HFF-Myc (cell line): ENCODE measurements around the gene CCT8.
"Not testable (repeated sequence)": the region's sequence is repeated elsewhere in the genome, so short reads cannot be mapped to it uniquely, and the experiment has no call there.

Experiments used
- DNase-seq: peaks from one replicate; pipeline ENCODE4 v3.0.0-alpha.2; 2011; ENCODE audit warnings: low read depth; ENCODE audit errors: extremely low read depth
- H3K4me3 ChIP-seq: replicated peaks from 2 replicates; pipeline ENCODE4 v1.5.1; 2011; ENCODE audit warnings: low read depth, mild to moderate bottlenecking, control low read depth, low read length
- CTCF ChIP-seq: IDR thresholded peaks from 2 replicates; pipeline ENCODE4 v1.5.1; 2012; ENCODE audit warnings: mild to moderate bottlenecking, low read depth, low read length, control low read depth; ENCODE audit errors: missing control alignments

Gene CCT8

GRCh38 chr21:29077651-29078090 lies 4.2 kb upstream of the CCT8 start:
- H3K4me3 ChIP-seq = peak overlapping the region; percentile 33
- TF ChIP-seq CTCF = no peak
- DNase-seq = no peak

GRCh38 chr21:29076731-29077640 lies 3.5 kb upstream of the CCT8 start:
- not testable (repeated sequence) for DNase-seq
- peak overlapping the region; percentile 33 for H3K4me3 ChIP-seq

- TF ChIP-seq CTCF = no peak
- DNase-seq = no peak
- H3K4me3 ChIP-seq = no peak overlapping the region
Measured at GRCh38 chr21:29075706-29076466, 2.4 kb upstream of the CCT8 start.

- DNase-seq = no peak
- no peak overlapping the region for H3K4me3 ChIP-seq
- TF ChIP-seq CTCF = no peak
Measured at GRCh38 chr21:29074783-29075182, 1.3 kb upstream of the CCT8 start.

GRCh38 chr21:29074007-29074376 lies 544 bp upstream of the CCT8 start:
- H3K4me3 ChIP-seq = peak overlapping the region; percentile 97
- no peak for DNase-seq
- TF ChIP-seq CTCF = no peak

GRCh38 chr21:29072873-29073221 lies 601 bp downstream of the CCT8 start:
- DNase-seq = no peak
- peak overlapping the region; percentile 97 for H3K4me3 ChIP-seq
- no peak for TF ChIP-seq CTCF

GRCh38 chr21:29064850-29065481 lies 8.5 kb downstream of the CCT8 start:
- DNase-seq = no peak
- TF ChIP-seq CTCF = no peak

More at GRCh38 chr21:29064850-29065481, 8.5 kb downstream of the CCT8 start:
- no peak overlapping the region for H3K4me3 ChIP-seq
